Spleen (tissue), 11 donors: Measurements from ENCODE around the gene CYP24A1. TPM values are rescaled to one million over a fixed set of nuclear protein-coding genes. Genes with fewer than 3 reads are reported as not detected.

Source experiments
- DNase-seq: peaks from one replicate; pipeline ENCODE4 v3.0.0-alpha.2; 2020
- H3K27ac ChIP-seq, 8 donors: fragments of 200-600 bp; sonication (generic) in 7 of 8; 1 replicate in 4 of 8; 2 replicates in 4 of 8; pipeline versions ENCODE4 v1.5.0 to v1.8.0; 2016 to 2021; ENCODE audit warnings: inconsistent platforms in 4 of 8, mild to moderate bottlenecking in 4 of 8, moderate library complexity in 1 of 8
- H3K27me3 ChIP-seq, 7 donors: fragments of 200-600 bp; sonication (generic) in 6 of 7; replicated peaks in 1 of 7; 1 replicate in 4 of 7; 2 replicates in 3 of 7; pipeline versions ENCODE4 v1.5.0 to v1.8.0; 2016 to 2021; ENCODE audit warnings: inconsistent platforms in 3 of 7, mild to moderate bottlenecking in 1 of 7
- H3K36me3 ChIP-seq, 6 donors: fragments of 200-600 bp; sonication (generic) in 5 of 6; 1 replicate in 4 of 6; 2 replicates in 2 of 6; pipeline versions ENCODE4 v1.5.0 to v1.8.0; 2016 to 2021; ENCODE audit warnings: inconsistent platforms in 2 of 6
- H3K4me1 ChIP-seq, 6 donors: fragments of 200-600 bp; sonication (generic) in 5 of 6; 1 replicate in 3 of 6; 2 replicates in 3 of 6; pipeline versions ENCODE4 v1.5.0 to v1.8.0; 2016 to 2021; ENCODE audit warnings: inconsistent platforms in 3 of 6
- H3K4me3 ChIP-seq, 8 donors: fragments of 200-600 bp; sonication (generic) in 7 of 8; 1 replicate in 4 of 8; 2 replicates in 4 of 8; pipeline versions ENCODE4 v1.5.0 to v1.8.0; 2016 to 2021; ENCODE audit warnings: inconsistent platforms in 4 of 8, mild to moderate bottlenecking in 4 of 8, moderate library complexity in 2 of 8
- H3K9me3 ChIP-seq, 8 donors: fragments of 200-600 bp; sonication (generic) in 7 of 8; 1 replicate in 4 of 8; 2 replicates in 4 of 8; pipeline versions ENCODE4 v1.5.0 to v1.8.0; 2016 to 2021; ENCODE audit warnings: inconsistent platforms in 4 of 8
- CTCF ChIP-seq, 11 experiments: fragments of 200-600 bp in 7 of 11; fragments of 450-650 bp in 4 of 11; sonication (generic) in 4 of 11; IDR thresholded peaks in 8 of 11; conservative IDR thresholded peaks in 3 of 11; 1 replicate in 7 of 11; 2 replicates in 4 of 11; pipeline versions ENCODE4 v1.4.0 to v1.8.0; 2016 to 2021; ENCODE audit warnings: antibody characterized with exemption in 11 of 11, inconsistent platforms in 4 of 11, mild to moderate bottlenecking in 1 of 11
- POLR2A ChIP-seq, 3 donors: fragments of 450-650 bp; IDR thresholded peaks; one replicate each; pipeline ENCODE4 v1.5.1; 2017; ENCODE audit warnings: antibody characterized with exemption in 3 of 3, mild to moderate bottlenecking in 1 of 3
- POLR2AphosphoS5 ChIP-seq, 3 donors: sonication (generic); formaldehyde crosslinking; IDR thresholded peaks; one replicate each; pipeline ENCODE4 v1.5.1; 2017; ENCODE audit warnings: antibody characterized with exemption in 3 of 3
- WGBS, 5 donors: extraction: QIAGEN DNeasy Blood & Tissue Kit in 3 of 5; methylation state at CpG; one replicate each; pipeline versions ENCODE4 v1.1.5 to v1.1.7; 2013 to 2018; 5-methylcytosine and 5-hydroxymethylcytosine counted together
- intact Hi-C: fragments of 100-400 bp; cut with DNase I; formaldehyde crosslinking; loops from one replicate; pipeline ENCODE4 v1.15.0; 2023; ENCODE audit warnings: low total_unique reads
- polyA plus RNA-seq, 3 donors: library from polyadenylated mRNA; stranded (reverse); fragments of 200-250 nt; gene quantifications; one replicate each; pipeline ENCODE4 v1.2.1, GENCODE V29; 2013
- total RNA-seq, 7 donors: library from RNA; depleted of rRNA in 3 of 7; stranded (reverse); fragments of >200 nt in 3 of 7; fragmentation: NEBNext Ultra II Directional in 4 of 7; extraction: Animal tissue kit (Norgen Biotek cat#: 25700) in 4 of 7; gene quantifications; one replicate each; pipeline versions ENCODE4 v1.1.0 to v1.2.1, GENCODE V29; 2016 to 2021
- donor health status: healthy with polysubstance abuse.
- donor health status: DM: no; HTN: no; CAD: no; lungs with moderate emphysema.
- donor health status: DM: no; HTN: no; CAD: no.
- donor health status: Bipolar disorder and iron deficiency.
- donor health status: healthy.
- donor health status: DM: no; HTN: no; CAD: no.
- donor health status: DM: yes; HTN: yes; CAD: no.

Gene CYP24A1
- total and polyA plus RNA-seq, 10 donors = not detected

GRCh38 chr20:54184904-54185626 lies 11.3 kb upstream of the CYP24A1 start:
- Histone ChIP-seq H3K36me3 (no peaks in the 10 kb centered on the region), H3K4me1 (no peaks in the 10 kb centered on the region), H3K4me3 (no peak overlapping the region), H3K27me3 (peaks cover 0 to 46% (median 0%) of the 10 kb centered on the region in 7 donors), H3K27ac (no peak overlapping the region), H3K9me3 (no peaks in the 10 kb centered on the region)
- no peak for DNase-seq
- intact Hi-C loops = no loop called here
- WGBS, 5 donors = 83 to 88% (median 84%) methylated on average over 10 of the region's 10 CpGs
- TF ChIP-seq POLR2AphosphoS5 (IDR thresholded peaks at IDR 0.05) (no peak), POLR2A (IDR thresholded peaks at IDR 0.05) (no peak), CTCF (IDR thresholded peaks at IDR 0.05 in 8 of 11, conservative IDR thresholded peaks at IDR 0.05 in 3 of 11) (no peak)

GRCh38 chr20:54184071-54184470 lies 10.3 kb upstream of the CYP24A1 start:
- H3K36me3 ChIP-seq = no peaks in the 10 kb centered on the region
- WGBS, 5 donors = 48 to 74% (median 53%) methylated on average over 3 of the region's 3 CpGs
- intact Hi-C loops = no loop called here
- H3K4me3 ChIP-seq = no peak overlapping the region
- TF ChIP-seq POLR2A (IDR thresholded peaks at IDR 0.05) (no peak), CTCF (IDR thresholded peaks at IDR 0.05 in 8 of 11, conservative IDR thresholded peaks at IDR 0.05 in 3 of 11) (no peak), POLR2AphosphoS5 (IDR thresholded peaks at IDR 0.05) (no peak)
- no peak overlapping the region for H3K27ac ChIP-seq
- peaks cover 0 to 50% (median 0%) of the 10 kb centered on the region in 7 donors for H3K27me3 ChIP-seq
- DNase-seq = no peak
- no peaks in the 10 kb centered on the region for H3K4me1 ChIP-seq
- no peaks in the 10 kb centered on the region for H3K9me3 ChIP-seq

- Histone ChIP-seq H3K4me3 (no peak overlapping the region), H3K27me3 (peaks cover 0 to 70% (median 10%) of the 10 kb centered on the region in 7 donors), H3K36me3 (no peaks in the 10 kb centered on the region), H3K9me3 (no peaks in the 10 kb centered on the region), H3K27ac (no peak overlapping the region), H3K4me1 (no peaks in the 10 kb centered on the region)
- intact Hi-C loops = no loop called here
- TF ChIP-seq CTCF (IDR thresholded peaks at IDR 0.05 in 8 of 11, conservative IDR thresholded peaks at IDR 0.05 in 3 of 11) (no peak), POLR2AphosphoS5 (IDR thresholded peaks at IDR 0.05) (no peak), POLR2A (IDR thresholded peaks at IDR 0.05) (no peak)
- WGBS, 5 donors = 85 to 92% (median 89%) methylated on average over 1 of the region's 1 CpG
- no peak for DNase-seq
These were observed 7.1 kb upstream of the CYP24A1 start for GRCh38 chr20:54180931-54181330.

- WGBS, 5 donors = 72 to 82% (median 73%) methylated on average over 2 of the region's 2 CpGs
- DNase-seq = no peak
- no peaks in the 10 kb centered on the region for H3K36me3 ChIP-seq
- no peak overlapping the region for H3K4me3 ChIP-seq
- no peak overlapping the region for H3K27ac ChIP-seq
- peaks cover 0 to 3% (median under 1%) of the 10 kb centered on the region in 6 donors for H3K4me1 ChIP-seq
- intact Hi-C loops = no loop called here
- H3K9me3 ChIP-seq = no peaks in the 10 kb centered on the region
- no peak for TF ChIP-seq CTCF (IDR thresholded peaks at IDR 0.05 in 8 of 11, conservative IDR thresholded peaks at IDR 0.05 in 3 of 11)
- peaks cover 0 to 73% (median 14%) of the 10 kb centered on the region in 7 donors for H3K27me3 ChIP-seq
These were observed 6.2 kb upstream of the CYP24A1 start for GRCh38 chr20:54179946-54180345.
